HUES64 (cell line): Measurements from ENCODE around the gene BCL2L2. TPM values are rescaled to one million over a fixed set of nuclear protein-coding genes. Genes with fewer than 3 reads are reported as not detected.
"Not testable (repeated sequence)": the region's sequence is repeated elsewhere in the genome, so short reads cannot be mapped to it uniquely, and the experiment has no call there.

Experiments
- H3K27ac ChIP-seq: 2 replicates; pipeline ENCODE4 v1.7.0; 2013; ENCODE audit warnings: low read depth, low read length, inconsistent platforms
- H3K27me3 ChIP-seq: 2 replicates; pipeline ENCODE4 v1.6.1; 2013; ENCODE audit warnings: mild to moderate bottlenecking, low read length; ENCODE audit not compliant: insufficient read depth
- H3K36me3 ChIP-seq: 2 replicates; pipeline ENCODE4 v1.6.1; 2013; ENCODE audit warnings: mild to moderate bottlenecking, low read length; ENCODE audit not compliant: insufficient read depth
- H3K4me1 ChIP-seq: 2 replicates; pipeline ENCODE4 v1.6.1; 2013; ENCODE audit warnings: mild to moderate bottlenecking, low read length, moderate library complexity; ENCODE audit not compliant: insufficient read depth
- H3K4me3 ChIP-seq: 2 replicates; pipeline ENCODE4 v1.5.1; 2013; ENCODE audit warnings: mild to moderate bottlenecking, low read length, moderate library complexity
- H3K9ac ChIP-seq: 2 replicates; pipeline ENCODE4 v1.6.1; 2013; ENCODE audit warnings: mild to moderate bottlenecking, low read depth, low read length
- H3K9me3 ChIP-seq: 2 replicates; pipeline ENCODE4 v1.6.1; 2013; ENCODE audit warnings: low read depth, low read length; ENCODE audit not compliant: insufficient read depth
- whole genome bisulfite sequencing: fragments of 150-250, 120-280 bp; methylation state at CpG from one replicate; pipeline ENCODE4 v1.1.7; 2013; ENCODE audit warnings: missing lambda C conversion rate; 5-methylcytosine and 5-hydroxymethylcytosine counted together
- polyA plus RNA-seq, 2 experiments: library from polyadenylated mRNA; stranded (reverse); fragments of 50-300 nt; gene quantifications; one replicate each; pipeline ENCODE4 v1.2.3, GENCODE V29; 2013

BCL2L2 gene, protein sequence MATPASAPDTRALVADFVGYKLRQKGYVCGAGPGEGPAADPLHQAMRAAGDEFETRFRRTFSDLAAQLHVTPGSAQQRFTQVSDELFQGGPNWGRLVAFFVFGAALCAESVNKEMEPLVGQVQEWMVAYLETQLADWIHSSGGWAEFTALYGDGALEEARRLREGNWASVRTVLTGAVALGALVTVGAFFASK
- polyA plus RNA-seq (2013, experiment 1 of 2) = 9.1 TPM
- polyA plus RNA-seq (2013, experiment 2 of 2) = 10.4 TPM

DNA sequence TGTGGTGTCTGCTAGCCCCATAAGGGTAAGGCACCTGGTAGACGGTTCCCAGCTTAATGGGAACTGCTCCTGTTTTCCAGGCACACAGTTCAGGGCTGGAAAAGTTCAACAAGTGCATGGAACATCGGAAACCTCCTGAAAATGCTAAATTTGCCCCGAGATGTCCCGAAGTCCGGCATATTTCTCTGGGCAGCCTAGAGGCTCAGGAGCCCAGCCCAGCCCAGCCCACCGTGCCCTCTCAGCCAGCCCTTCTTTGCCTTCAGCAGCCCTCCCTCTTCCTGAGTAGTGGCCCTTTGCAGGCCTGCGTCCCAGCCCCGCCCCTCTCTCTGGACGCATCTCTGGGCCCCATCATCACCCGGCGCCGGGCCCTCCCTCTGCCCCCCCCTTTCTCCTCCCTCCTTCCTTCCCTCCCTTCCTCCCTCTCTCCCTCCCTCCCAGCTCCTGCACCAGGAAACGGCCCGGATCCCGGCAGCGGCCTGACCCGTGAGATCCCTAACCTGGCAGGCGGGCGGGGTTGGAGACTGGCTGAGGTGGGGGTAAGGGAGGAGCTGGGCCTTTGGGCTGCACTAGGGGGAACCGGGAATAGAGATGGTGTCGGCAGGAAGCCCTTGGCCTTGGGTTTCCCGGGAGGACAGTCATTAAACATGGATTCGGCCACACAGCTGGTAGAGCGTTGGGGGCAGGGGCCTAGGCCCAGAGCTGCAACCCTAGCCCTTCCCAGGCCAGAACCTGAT is at the start of gene BCL2L2:
Gene BCL2L2, plus strand, starts transcription at position 422 of the 734 bp plus-strand sequence. CDS start 935 bp downstream, outside the sequence.
- Histone ChIP-seq H3K9ac (peak within 1 kb of the TSS; percentile 79), H3K4me3 (peak within 1 kb of the TSS; percentile 84), H3K36me3 (peaks cover 25% of the 10 kb centered on the region), H3K27ac (peak within 1 kb of the TSS; percentile 77), H3K4me1 (peaks cover 6% of the 10 kb centered on the region; the same call in 1 of the 2 replicates), H3K27me3 (peaks cover 19% of the 10 kb centered on the region), H3K9me3 (no peaks in the 10 kb centered on the region)
- WGBS = 1% methylated on average over 24 of the region's 24 CpGs

DNA sequence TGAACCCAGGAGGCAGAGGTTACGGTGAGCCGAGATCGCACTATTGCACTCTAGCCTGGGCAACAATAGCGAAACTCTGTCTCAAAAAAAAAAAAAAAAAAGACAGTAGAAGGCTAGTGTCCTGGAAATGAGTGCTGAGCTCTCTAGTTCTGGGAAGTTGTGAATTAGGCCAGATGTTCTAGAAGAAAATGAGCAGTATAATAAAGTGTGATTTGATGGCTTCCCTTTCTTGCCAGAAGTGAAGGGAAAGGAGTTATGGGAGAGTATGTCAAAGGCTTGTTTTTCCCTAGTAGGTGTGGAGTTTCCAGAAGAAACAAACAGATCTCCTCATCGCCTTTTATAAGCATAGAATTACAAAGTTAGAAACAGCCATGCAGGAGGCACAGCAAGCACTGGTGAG is 48.4 kb upstream of the BCL2L2 start:
- no peak overlapping the region for H3K27ac ChIP-seq
- H3K9ac ChIP-seq = no peak overlapping the region
- H3K27me3 ChIP-seq = peaks cover 6% of the 10 kb centered on the region
- H3K4me3 ChIP-seq = no peak overlapping the region
- WGBS = 95% methylated on average over 4 of the region's 5 CpGs
- H3K36me3 ChIP-seq = no peaks in the 10 kb centered on the region
- H3K9me3 ChIP-seq = no peaks in the 10 kb centered on the region
- peaks cover 6% of the 10 kb centered on the region for H3K4me1 ChIP-seq

DNA sequence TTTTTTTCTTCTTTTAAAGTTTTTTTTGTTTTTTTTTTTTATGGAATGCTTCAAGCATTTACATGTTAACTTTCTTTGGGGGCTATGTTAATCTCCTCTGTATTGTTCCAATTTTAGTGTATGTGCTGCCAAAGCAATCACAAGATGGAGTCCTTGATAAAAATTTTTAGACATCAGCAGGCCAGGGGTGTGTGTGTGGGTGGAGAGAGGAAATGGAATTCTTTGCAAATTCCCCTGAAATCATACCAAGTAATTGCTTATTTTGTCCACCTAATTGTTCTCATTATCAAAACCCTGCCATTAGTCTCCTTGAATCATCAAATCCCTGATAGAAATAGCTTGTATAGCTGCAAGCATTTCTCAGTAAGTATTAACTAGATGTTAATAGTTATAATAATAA is 47.2 kb upstream of the BCL2L2 start:
- no peak overlapping the region for H3K4me3 ChIP-seq
- H3K4me1 ChIP-seq = no peaks in the 10 kb centered on the region
- no peak overlapping the region for H3K27ac ChIP-seq
- peaks cover 10% of the 10 kb centered on the region for H3K27me3 ChIP-seq
- no peaks in the 10 kb centered on the region for H3K36me3 ChIP-seq
- no peaks in the 10 kb centered on the region for H3K9me3 ChIP-seq
- no peak overlapping the region for H3K9ac ChIP-seq

DNA sequence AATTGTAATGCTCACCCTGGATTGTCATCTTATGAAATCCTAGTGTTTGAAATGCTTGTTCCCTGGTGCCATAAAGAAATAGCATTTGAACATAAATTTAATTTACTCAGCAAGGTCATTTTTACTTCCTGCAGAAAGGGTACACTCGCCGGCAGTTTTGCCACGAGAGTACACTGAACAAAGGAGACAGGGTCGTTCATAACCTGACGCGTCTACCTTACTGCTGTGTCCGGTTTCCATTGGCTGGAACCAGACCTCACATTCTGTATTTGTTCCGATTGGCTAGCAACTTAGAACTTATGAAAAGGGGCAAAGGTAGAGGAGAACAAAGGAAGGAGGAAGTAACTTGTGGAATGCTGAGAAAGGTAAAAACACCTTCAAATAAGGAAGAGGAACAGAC is 45.8 kb upstream of the BCL2L2 start:
- not testable (repeated sequence) for H3K27ac ChIP-seq, H3K9ac ChIP-seq, H3K9me3 ChIP-seq, H3K4me1 ChIP-seq, H3K4me3 ChIP-seq, H3K36me3 ChIP-seq
- peaks cover 10% of the 10 kb centered on the region for H3K27me3 ChIP-seq
- WGBS = 93% methylated on average over 8 of the region's 8 CpGs

DNA sequence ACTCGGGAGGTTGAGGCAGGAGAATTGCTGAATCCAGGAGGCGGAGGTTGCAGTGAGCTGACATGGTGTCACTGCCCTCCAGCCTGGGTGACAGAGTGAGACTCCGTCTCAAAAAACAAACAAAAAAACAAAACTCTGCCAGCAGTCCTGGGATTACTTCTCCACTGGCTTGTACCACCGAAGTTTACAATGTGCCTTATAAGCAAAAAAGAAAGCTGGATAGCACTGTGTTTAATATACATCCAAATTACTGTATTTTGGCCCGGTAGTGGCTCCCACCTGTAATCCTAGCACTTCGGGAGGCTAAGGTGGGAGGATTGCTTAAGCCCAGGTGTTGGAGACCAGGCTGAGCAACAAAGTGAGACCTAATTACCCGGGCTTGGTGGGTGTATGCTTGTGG is 37.4 kb upstream of the BCL2L2 start:
- Histone ChIP-seq H3K36me3 (no peaks in the 10 kb centered on the region), H3K27me3 (peaks cover 67% of the 10 kb centered on the region), H3K4me3 (no peak overlapping the region), H3K9me3 (no peaks in the 10 kb centered on the region), H3K27ac (no peak overlapping the region), H3K4me1 (no peaks in the 10 kb centered on the region), H3K9ac (no peak overlapping the region)
- WGBS = 91% methylated on average over 7 of the region's 7 CpGs

DNA sequence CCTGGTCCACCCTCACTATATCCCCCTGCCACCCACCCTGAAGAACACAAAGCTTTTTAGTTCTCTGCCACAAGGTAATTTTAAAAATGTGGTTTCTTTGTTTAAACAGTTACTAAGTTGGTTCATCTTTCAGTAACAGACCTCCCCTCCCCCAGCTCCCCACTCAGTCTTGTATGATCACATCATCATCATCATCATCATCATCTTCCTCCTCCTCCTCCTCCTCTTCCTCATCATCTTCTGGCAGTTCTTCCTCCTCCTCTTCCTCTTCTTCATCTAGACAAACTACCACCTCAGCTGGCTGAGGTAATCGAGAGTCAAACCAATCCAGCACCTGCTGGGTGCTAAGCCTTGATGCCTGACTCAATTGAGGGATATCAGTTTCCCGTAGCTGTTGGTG is 31.2 kb upstream of the BCL2L2 start:
- Histone ChIP-seq H3K27me3 (peaks cover 52% of the 10 kb centered on the region), H3K9ac (no peak overlapping the region)
- 85% methylated on average over 2 of the region's 2 CpGs for WGBS

DNA sequence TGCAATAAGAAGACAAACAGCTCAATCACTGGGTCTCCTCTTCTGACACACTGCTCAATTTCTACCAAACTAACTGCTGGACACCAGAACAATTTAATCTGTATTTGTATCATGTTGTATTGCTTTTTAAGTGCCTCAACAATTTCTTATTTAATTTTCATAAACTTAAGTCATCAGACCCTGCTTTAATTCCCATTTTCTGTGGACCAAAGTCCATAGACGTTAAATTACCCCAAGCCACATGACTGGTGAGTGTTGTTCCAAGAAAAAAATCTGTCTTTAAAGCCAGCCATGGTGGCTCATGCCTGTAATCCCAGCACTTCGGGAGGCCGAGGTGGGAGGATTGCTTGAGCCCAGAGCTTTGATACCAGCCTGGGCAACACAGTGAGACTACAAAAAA is 29.4 kb upstream of the BCL2L2 start:
- WGBS = 89% methylated on average over 3 of the region's 3 CpGs
- no peak overlapping the region for H3K9ac ChIP-seq
- H3K4me3 ChIP-seq = no peak overlapping the region
- peaks cover 12% of the 10 kb centered on the region; the same call in 1 of the 2 replicates for H3K4me1 ChIP-seq
- H3K9me3 ChIP-seq = no peaks in the 10 kb centered on the region
- no peak overlapping the region for H3K27ac ChIP-seq
- H3K36me3 ChIP-seq = no peaks in the 10 kb centered on the region
- H3K27me3 ChIP-seq = peaks cover 50% of the 10 kb centered on the region

More for the DNA sequence above, 31.2 kb upstream of the BCL2L2 start:
- no peaks in the 10 kb centered on the region for H3K9me3 ChIP-seq
- H3K27ac ChIP-seq = no peak overlapping the region
- H3K4me3 ChIP-seq = no peak overlapping the region
- H3K36me3 ChIP-seq = no peaks in the 10 kb centered on the region
- peaks cover 7% of the 10 kb centered on the region; the same call in 1 of the 2 replicates for H3K4me1 ChIP-seq

DNA sequence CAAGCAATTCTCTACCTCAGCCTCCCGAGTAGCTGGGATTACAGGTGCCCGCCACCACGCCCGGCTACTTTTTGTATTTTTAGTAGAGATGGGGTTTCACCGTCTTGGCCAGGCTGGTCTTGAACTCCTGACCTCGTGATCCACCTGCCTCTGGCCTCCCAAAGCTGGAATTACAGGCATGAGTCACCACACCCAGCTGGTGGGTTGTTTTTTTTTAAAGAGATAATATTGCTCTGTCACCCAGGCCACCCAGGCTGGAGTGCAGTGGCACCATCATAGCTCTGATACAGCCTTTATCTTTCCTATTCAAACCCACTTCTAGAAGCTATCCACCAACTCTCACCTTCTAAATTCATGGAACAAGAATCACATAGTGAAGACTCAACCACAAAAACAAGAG is 28.7 kb upstream of the BCL2L2 start:
- not testable (repeated sequence) for H3K4me3 ChIP-seq, H3K27ac ChIP-seq, H3K9ac ChIP-seq, H3K36me3 ChIP-seq, H3K9me3 ChIP-seq
- WGBS = 92% methylated on average over 6 of the region's 6 CpGs
- Histone ChIP-seq H3K27me3 (peaks cover 42% of the 10 kb centered on the region), H3K4me1 (peaks cover 12% of the 10 kb centered on the region; the same call in 1 of the 2 replicates)

DNA sequence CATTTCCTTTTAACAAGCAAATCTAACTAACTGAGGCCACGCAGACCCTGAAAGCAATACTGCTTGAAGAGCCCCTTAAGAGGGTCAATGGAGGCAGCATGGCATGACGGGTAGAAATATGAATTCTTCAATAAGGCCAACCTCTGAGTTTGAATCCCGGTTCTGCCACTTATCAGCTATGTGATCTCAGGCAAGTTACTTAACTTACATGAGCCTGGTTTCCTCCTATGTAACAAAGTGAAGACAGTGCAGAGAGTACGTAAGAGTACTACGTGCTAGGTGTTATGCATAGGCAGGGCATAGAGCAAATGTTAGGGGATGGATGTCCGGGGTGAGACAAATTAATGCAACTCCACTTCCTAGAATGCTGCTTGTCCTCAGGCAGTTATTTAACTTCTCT is 25.4 kb upstream of the BCL2L2 start:
- 94% methylated on average over 6 of the region's 6 CpGs for WGBS
- H3K9ac ChIP-seq = no peak overlapping the region
- H3K27me3 ChIP-seq = peaks cover 33% of the 10 kb centered on the region
- no peaks in the 10 kb centered on the region; the same call in 1 of the 2 replicates for H3K36me3 ChIP-seq
- no peaks in the 10 kb centered on the region for H3K9me3 ChIP-seq
- no peak overlapping the region for H3K4me3 ChIP-seq
- peaks cover 19% of the 10 kb centered on the region; the same call in 1 of the 2 replicates for H3K4me1 ChIP-seq
- H3K27ac ChIP-seq = no peak overlapping the region

DNA sequence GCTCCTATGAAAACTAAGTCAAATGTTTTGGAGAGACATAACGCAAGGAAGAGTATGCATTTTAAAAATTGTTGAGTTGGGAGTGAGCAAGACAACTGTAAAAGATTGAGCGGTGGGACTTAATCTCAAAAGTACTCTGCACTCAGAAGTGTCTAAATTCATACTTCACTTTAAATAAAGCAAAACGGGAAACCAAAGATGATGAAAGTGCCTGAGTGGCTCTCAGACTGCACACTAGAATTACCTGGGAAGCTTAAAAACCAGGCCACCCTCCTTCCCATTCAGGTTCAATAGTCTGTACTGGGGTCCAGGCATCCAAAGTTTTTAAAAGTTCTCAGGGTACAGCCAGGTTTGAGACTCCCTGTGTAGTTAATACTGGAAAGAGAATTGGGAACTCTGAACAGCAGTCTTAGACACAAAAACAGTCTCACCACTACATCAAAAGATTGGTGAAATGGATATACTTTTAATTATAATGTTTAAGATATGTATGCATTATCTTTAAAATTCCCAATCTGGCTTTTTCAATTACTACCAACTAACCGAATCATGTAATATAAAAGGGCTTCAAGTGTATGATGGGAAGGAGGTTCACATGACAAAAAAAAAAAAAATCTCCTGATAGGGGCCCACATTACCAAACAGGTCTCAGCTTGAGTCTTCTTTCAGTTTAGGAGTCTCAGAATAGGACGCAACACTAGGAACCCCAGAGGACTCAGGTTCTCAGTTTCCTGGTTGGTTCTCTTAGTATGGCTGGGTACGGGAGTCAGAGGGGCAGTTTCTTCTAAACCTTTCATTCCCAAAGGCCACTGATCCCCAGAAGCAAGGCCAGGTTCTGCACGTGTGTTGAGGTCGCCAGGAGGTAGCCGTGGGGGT is 21.7 kb upstream of the BCL2L2 start:
- H3K36me3 ChIP-seq = no peaks in the 10 kb centered on the region; the same call in 1 of the 2 replicates
- H3K9me3 ChIP-seq = no peaks in the 10 kb centered on the region
- 51% methylated on average over 8 of the region's 9 CpGs for WGBS
- peak overlapping the region; percentile 75 for H3K9ac ChIP-seq
- H3K27ac ChIP-seq = no peak overlapping the region
- peak overlapping the region; percentile 89 for H3K4me3 ChIP-seq
- H3K27me3 ChIP-seq = peaks cover 46% of the 10 kb centered on the region
- H3K4me1 ChIP-seq = peaks cover 22% of the 10 kb centered on the region; the same call in 1 of the 2 replicates
